SU-DHL-6 (cell line): ENCODE measurements around the gene KLF3.

Experiments
- H2AFZ ChIP-seq: fragments of 200-600 bp; sonication (generic); 2 replicates; pipeline ENCODE4 v1.6.1; 2014; ENCODE audit warnings: low read depth, mild to moderate bottlenecking, moderate library complexity, mixed read lengths, antibody characterized with exemption, low read length; ENCODE audit not compliant: severe bottlenecking
- H3F3A ChIP-seq: fragments of 200-600 bp; shearing (Covaris generic); 2 replicates; pipeline ENCODE4 v1.6.0; 2016; ENCODE audit warnings: antibody characterized with exemption, mild to moderate bottlenecking; ENCODE audit not compliant: insufficient read depth
- H3K27ac ChIP-seq: fragments of 200-600 bp; sonication (generic); 2 replicates; pipeline ENCODE4 v1.5.1; 2016; ENCODE audit warnings: low read depth, mild to moderate bottlenecking, low read length, moderate library complexity, mixed read lengths
- H3K27me3 ChIP-seq: fragments of 200-600 bp; sonication (generic), shearing (Covaris generic); 2 replicates; pipeline ENCODE4 v1.6.0; 2014; ENCODE audit warnings: mild to moderate bottlenecking, low read length
- H3K36me3 ChIP-seq: fragments of 200-600 bp; sonication (generic); 2 replicates; pipeline ENCODE4 v1.6.1; 2014; ENCODE audit warnings: mild to moderate bottlenecking, low read length, mixed read lengths
- H3K4me2 ChIP-seq: fragments of 300-600, 200-600 bp; shearing (Covaris generic), sonication (generic); 2 replicates; pipeline ENCODE4 v1.6.0; 2014; ENCODE audit warnings: low read length, low read depth, mild to moderate bottlenecking; ENCODE audit not compliant: poor library complexity, severe bottlenecking
- H3K4me3 ChIP-seq: fragments of 200-600 bp; sonication (generic); 2 replicates; pipeline ENCODE4 v1.5.1; 2014; ENCODE audit warnings: antibody characterized with exemption, low read length, mild to moderate bottlenecking, mixed read lengths; ENCODE audit not compliant: insufficient read depth, poor library complexity, severe bottlenecking
- H3K79me2 ChIP-seq: fragments of 200-600 bp; sonication (generic); 2 replicates; pipeline ENCODE4 v1.6.1; 2014; ENCODE audit warnings: mild to moderate bottlenecking, low read length, moderate library complexity; ENCODE audit not compliant: insufficient read depth
- H3K9ac ChIP-seq: fragments of 200-600 bp; sonication (generic); 2 replicates; pipeline ENCODE4 v1.7.0; 2014; ENCODE audit warnings: mild to moderate bottlenecking, low read length
- H3K9me2 ChIP-seq: fragments of 200-600 bp; sonication (generic); replicated peaks from 2 replicates; pipeline ENCODE4 v1.6.1; 2014; ENCODE audit warnings: low read length; ENCODE audit not compliant: insufficient read depth
- H3K9me3 ChIP-seq: fragments of 200-600 bp; sonication (generic); 2 replicates; pipeline ENCODE4 v1.6.1; 2014; ENCODE audit warnings: low read length, mixed read lengths; ENCODE audit not compliant: insufficient read depth
- H4K20me1 ChIP-seq: fragments of 200-600 bp; sonication (generic); 2 replicates; pipeline ENCODE4 v1.6.1; 2014; ENCODE audit warnings: low read depth, mild to moderate bottlenecking, antibody characterized with exemption, low read length, moderate library complexity, mixed read lengths
- EZH2phosphoT487 ChIP-seq: fragments of 200-600 bp; sonication (generic), shearing (Covaris generic); conservative IDR thresholded peaks from 2 replicates; pipeline ENCODE4 v1.6.1; 2018; ENCODE audit warnings: mild to moderate bottlenecking, antibody characterized with exemption, low read length, moderate library complexity, mixed read lengths
- TF ChIP-seq, protein P1 (sequence below): fragments of 200-600 bp; sonication (generic); IDR thresholded peaks from one replicate; pipeline ENCODE4 v1.5.1; 2017; ENCODE audit warnings: antibody characterized with exemption, mild to moderate bottlenecking, low read length, moderate library complexity; ENCODE audit not compliant: insufficient read depth, poor library complexity, severe bottlenecking

Gene KLF3

DNA sequence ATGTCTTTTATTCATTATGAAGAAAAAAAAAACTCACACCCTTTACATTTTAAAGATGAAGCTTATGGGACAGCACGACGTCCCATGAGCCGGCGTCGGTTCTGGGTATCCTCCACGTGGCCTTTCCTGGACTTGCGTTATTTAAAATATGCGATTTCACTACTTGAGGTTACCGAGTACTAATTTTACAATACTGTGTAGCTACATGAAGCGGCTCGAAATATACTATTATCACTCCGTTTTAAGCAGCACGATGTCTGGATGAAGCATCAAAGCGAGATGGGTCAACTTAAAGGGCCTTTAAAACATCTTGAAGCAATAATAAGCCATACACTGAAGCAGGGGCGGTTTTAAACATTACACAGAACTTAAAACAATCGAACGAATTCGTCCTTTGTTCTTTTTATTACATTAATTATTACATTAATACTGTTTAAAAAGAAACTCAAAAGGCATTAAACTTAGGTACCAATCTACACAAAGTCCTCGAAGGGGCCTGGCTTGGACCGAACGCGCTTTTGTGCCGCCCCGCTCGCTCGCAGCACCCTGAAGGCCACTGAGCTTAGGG, 1.4 kb upstream of the KLF3 start:
- Histone ChIP-seq H3F3A (peaks cover 16% of the 10 kb centered on the region), H3K9ac (peak overlapping the region; percentile 57), H2AFZ (peak overlapping the region; percentile 74), H3K9me3 (no peaks in the 10 kb centered on the region), H3K27ac (no peak overlapping the region), H3K4me2 (peak overlapping the region; percentile 67), H3K36me3 (no peaks in the 10 kb centered on the region), H3K4me3 (peak overlapping the region; percentile 61), H3K27me3 (no peaks in the 10 kb centered on the region), H3K9me2 (no peaks in the 10 kb centered on the region), H3K79me2 (no peaks in the 10 kb centered on the region), H4K20me1 (no peaks in the 10 kb centered on the region)
- TF ChIP-seq, protein P1, sequence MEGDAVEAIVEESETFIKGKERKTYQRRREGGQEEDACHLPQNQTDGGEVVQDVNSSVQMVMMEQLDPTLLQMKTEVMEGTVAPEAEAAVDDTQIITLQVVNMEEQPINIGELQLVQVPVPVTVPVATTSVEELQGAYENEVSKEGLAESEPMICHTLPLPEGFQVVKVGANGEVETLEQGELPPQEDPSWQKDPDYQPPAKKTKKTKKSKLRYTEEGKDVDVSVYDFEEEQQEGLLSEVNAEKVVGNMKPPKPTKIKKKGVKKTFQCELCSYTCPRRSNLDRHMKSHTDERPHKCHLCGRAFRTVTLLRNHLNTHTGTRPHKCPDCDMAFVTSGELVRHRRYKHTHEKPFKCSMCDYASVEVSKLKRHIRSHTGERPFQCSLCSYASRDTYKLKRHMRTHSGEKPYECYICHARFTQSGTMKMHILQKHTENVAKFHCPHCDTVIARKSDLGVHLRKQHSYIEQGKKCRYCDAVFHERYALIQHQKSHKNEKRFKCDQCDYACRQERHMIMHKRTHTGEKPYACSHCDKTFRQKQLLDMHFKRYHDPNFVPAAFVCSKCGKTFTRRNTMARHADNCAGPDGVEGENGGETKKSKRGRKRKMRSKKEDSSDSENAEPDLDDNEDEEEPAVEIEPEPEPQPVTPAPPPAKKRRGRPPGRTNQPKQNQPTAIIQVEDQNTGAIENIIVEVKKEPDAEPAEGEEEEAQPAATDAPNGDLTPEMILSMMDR: no peak
- no peak for TF ChIP-seq EZH2phosphoT487

DNA sequence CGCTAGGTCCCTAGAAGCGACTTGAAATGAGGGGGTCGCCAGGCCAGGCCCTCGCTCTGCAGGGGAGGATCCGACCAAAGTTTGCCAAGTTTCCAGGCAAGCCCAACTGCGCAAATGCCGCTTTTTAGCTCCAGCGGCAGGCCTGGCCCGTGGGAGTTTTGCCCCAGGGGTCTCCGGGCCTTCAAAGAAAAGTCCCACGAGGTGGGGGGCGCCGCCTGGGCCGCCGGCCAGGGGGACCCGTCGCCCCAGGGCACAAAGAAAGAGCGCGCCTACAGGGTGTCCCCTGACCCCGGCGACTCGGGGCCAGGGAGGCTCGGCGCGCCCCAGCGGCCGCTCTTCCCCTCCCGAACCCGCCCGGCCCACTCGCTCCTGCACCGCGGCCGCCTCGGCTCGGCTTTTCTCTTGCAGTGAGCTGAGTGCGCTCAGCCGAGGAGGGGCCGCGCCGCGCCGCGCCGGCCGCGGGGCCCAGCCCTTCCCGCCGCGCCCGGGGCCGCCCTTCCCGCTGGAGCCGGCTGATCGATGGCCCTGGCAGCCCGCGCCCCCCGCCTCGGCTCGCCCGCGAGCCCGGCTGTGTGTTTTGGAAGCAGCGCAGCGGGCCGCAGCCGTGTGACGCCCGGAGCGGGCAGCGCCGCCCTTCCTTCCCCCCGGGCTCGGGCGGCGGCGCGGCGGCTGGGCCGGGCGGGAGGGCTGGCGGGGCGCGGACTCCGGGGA, 754 bp upstream of the KLF3 start:
- no peak for TF ChIP-seq EZH2phosphoT487
- TF ChIP-seq, protein P1: no peak
- Histone ChIP-seq H3K9me3 (no peaks in the 10 kb centered on the region), H2AFZ (peak overlapping the region; percentile 74), H3K79me2 (no peaks in the 10 kb centered on the region), H3K27ac (no peak overlapping the region), H3K4me2 (peak overlapping the region; percentile 67), H4K20me1 (no peaks in the 10 kb centered on the region), H3F3A (peaks cover 16% of the 10 kb centered on the region), H3K4me3 (peak overlapping the region; percentile 61), H3K36me3 (no peaks in the 10 kb centered on the region), H3K27me3 (no peaks in the 10 kb centered on the region), H3K9ac (peak overlapping the region; percentile 57), H3K9me2 (no peaks in the 10 kb centered on the region)

GRCh38 chr4:38664706-38665401, 855 bp downstream of the KLF3 start:
- Histone ChIP-seq H3K4me2 (peak overlapping the region; percentile 63), H3K79me2 (no peaks in the 10 kb centered on the region), H2AFZ (peak overlapping the region; percentile 81)

More at GRCh38 chr4:38664706-38665401, 855 bp downstream of the KLF3 start:
- no peak for TF ChIP-seq EZH2phosphoT487
- TF ChIP-seq, protein P1: no peak
- Histone ChIP-seq H3K36me3 (no peaks in the 10 kb centered on the region), H3K4me3 (peak overlapping the region; percentile 60), H3F3A (peaks cover 16% of the 10 kb centered on the region), H3K9me3 (no peaks in the 10 kb centered on the region), H3K9me2 (no peaks in the 10 kb centered on the region), H4K20me1 (no peaks in the 10 kb centered on the region), H3K9ac (peak overlapping the region; percentile 51), H3K27ac (no peak overlapping the region), H3K27me3 (no peaks in the 10 kb centered on the region)
